Aorta (tissue), 5 donors: ENCODE measurements around the gene MID1IP1. TPM values are rescaled to one million over a fixed set of nuclear protein-coding genes. Genes with fewer than 3 reads are reported as not detected.

Source experiments
- ATAC-seq: fragments of 200-7000 bp; cut with Tn5 transposase; one replicate; pipeline ENCODE4 v1.9.1; 2022; ENCODE audit warnings: moderate library complexity; ENCODE audit not compliant: low FRiP score
- DNase-seq, 2 donors: peaks; one replicate each; pipeline ENCODE4 v3.0.0-alpha.2; 2020
- H3K27ac ChIP-seq, 2 donors: one replicate each; pipeline ENCODE4 v1.5.1; 2013; ENCODE audit warnings: low read length in 2 of 2, mild to moderate bottlenecking in 2 of 2, moderate library complexity in 2 of 2, control low read depth in 1 of 2, inconsistent platforms in 1 of 2, low read depth in 1 of 2
- H3K27me3 ChIP-seq, 2 donors: one replicate each; pipeline ENCODE4 v1.6.1; 2013; ENCODE audit warnings: control low read depth in 1 of 2, low read length in 1 of 2, mild to moderate bottlenecking in 1 of 2, moderate library complexity in 1 of 2; ENCODE audit not compliant: insufficient read depth in 2 of 2, control insufficient read depth in 1 of 2
- H3K36me3 ChIP-seq, 2 donors: one replicate each; pipeline ENCODE4 v1.6.1; 2013; ENCODE audit warnings: control low read depth in 1 of 2, low read length in 1 of 2, mild to moderate bottlenecking in 1 of 2; ENCODE audit not compliant: insufficient read depth in 2 of 2, control insufficient read depth in 1 of 2
- H3K4me1 ChIP-seq, 2 donors: one replicate each; pipeline ENCODE4 v1.6.1; 2013; ENCODE audit warnings: low read length in 2 of 2, control low read depth in 1 of 2, mild to moderate bottlenecking in 1 of 2, moderate library complexity in 1 of 2; ENCODE audit not compliant: insufficient read depth in 2 of 2, control insufficient read depth in 1 of 2
- H3K4me3 ChIP-seq, 2 donors: one replicate each; pipeline ENCODE4 v1.5.1; 2013; ENCODE audit warnings: low read length in 2 of 2, control low read depth in 1 of 2, mild to moderate bottlenecking in 1 of 2
- H3K9me3 ChIP-seq: one replicate; pipeline ENCODE4 v1.6.1; 2013; ENCODE audit warnings: mild to moderate bottlenecking, low read length; ENCODE audit not compliant: control insufficient read depth
- WGBS, 2 donors: extraction: QIAGEN DNeasy Blood & Tissue Kit; methylation state at CpG; one replicate each; pipeline ENCODE4 v1.1.7; 2013; 5-methylcytosine and 5-hydroxymethylcytosine counted together
- intact Hi-C, 2 donors: fragments of 100-400 bp; cut with DNase I; formaldehyde crosslinking; loops; one replicate each; pipeline versions ENCODE4 v1.14.2 to v1.15.0; 2022
- polyA plus RNA-seq, 2 donors: library from polyadenylated mRNA; stranded (reverse); fragments of 200-250 nt; gene quantifications; one replicate each; pipeline ENCODE4 v1.2.3, GENCODE V29; 2013
- total RNA-seq, 2 donors: library from RNA; stranded (reverse); fragmentation: NEBNext Ultra II Directional; extraction: Animal tissue kit (Norgen Biotek cat#: 25700); gene quantifications; one replicate each; pipeline ENCODE4 v1.2.1, GENCODE V29; 2021
- donor health status: healthy with polysubstance abuse.
- donor health status: Bipolar disorder and iron deficiency.
- donor health status: DM: no; HTN: no; CAD: no.
- donor health status: DM: no; HTN: no; CAD: no.
- donor health status: DM: yes; HTN: yes; CAD: no.

The MID1IP1 gene
- total and polyA plus RNA-seq, 4 donors = 24.4 to 34.0 (median 27.0) TPM

GRCh38 chrX:38806875-38807621 is 5.8 kb downstream of the MID1IP1 start:
- intact Hi-C loops = loop anchor here in 1 of 2 donors (10.0 kb wide), 1 partner anchor 178 kb away; no protein-coding TSS in a partner anchor
- H3K4me3 ChIP-seq = no peak overlapping the region
- 56 to 59% methylated on average over 7 of the region's 7 CpGs for WGBS, 2 donors

GRCh38 chrX:38807873-38808272 is 6.6 kb downstream of the MID1IP1 start:
- no peak for DNase-seq
- H3K4me1 ChIP-seq = no peaks in the 10 kb centered on the region
- no peaks in the 10 kb centered on the region for H3K9me3 ChIP-seq
- intact Hi-C loops = loop anchor here in 1 of 2 donors (10.0 kb wide), 1 partner anchor 177 kb away; no protein-coding TSS in a partner anchor
- no peaks in the 10 kb centered on the region for H3K27me3 ChIP-seq
- no peak overlapping the region for H3K27ac ChIP-seq
- no peaks in the 10 kb centered on the region for H3K36me3 ChIP-seq
- no peak overlapping the region for H3K4me3 ChIP-seq
- ATAC-seq = no peak

More at GRCh38 chrX:38806875-38807621, 5.8 kb downstream of the MID1IP1 start:
- no peaks in the 10 kb centered on the region for H3K4me1 ChIP-seq
- no peaks in the 10 kb centered on the region for H3K27me3 ChIP-seq
- DNase-seq = no peak
- H3K27ac ChIP-seq = no peak overlapping the region
- ATAC-seq = no peak
- no peaks in the 10 kb centered on the region for H3K36me3 ChIP-seq
- H3K9me3 ChIP-seq = no peaks in the 10 kb centered on the region

- H3K36me3 ChIP-seq = no peaks in the 10 kb centered on the region
- no peak overlapping the region for H3K27ac ChIP-seq
- ATAC-seq = no peak
- H3K9me3 ChIP-seq = no peaks in the 10 kb centered on the region
- H3K4me1 ChIP-seq = no peaks in the 10 kb centered on the region
- no peaks in the 10 kb centered on the region for H3K27me3 ChIP-seq
- DNase-seq = no peak
- WGBS, 2 donors = 12 to 23% methylated on average over 3 of the region's 3 CpGs
- no peak overlapping the region for H3K4me3 ChIP-seq
- intact Hi-C loops = no loop called here
Measured at GRCh38 chrX:38811515-38812243, 10.4 kb downstream of the MID1IP1 start.

- H3K36me3 ChIP-seq = no peaks in the 10 kb centered on the region
- no peaks in the 10 kb centered on the region for H3K27me3 ChIP-seq
- no peak overlapping the region for H3K27ac ChIP-seq
- no peak for ATAC-seq
- H3K4me1 ChIP-seq = no peaks in the 10 kb centered on the region
- intact Hi-C loops = no loop called here
- no peak for DNase-seq
- 71 to 77% methylated on average over 3 of the region's 3 CpGs for WGBS, 2 donors
- H3K4me3 ChIP-seq = no peak overlapping the region
- no peaks in the 10 kb centered on the region for H3K9me3 ChIP-seq
Measured at GRCh38 chrX:38816155-38816554, 14.9 kb downstream of the MID1IP1 start.

- Histone ChIP-seq H3K36me3 (no peaks in the 10 kb centered on the region), H3K4me3 (no peak overlapping the region), H3K4me1 (no peaks in the 10 kb centered on the region), H3K27me3 (no peaks in the 10 kb centered on the region), H3K27ac (no peak overlapping the region), H3K9me3 (no peaks in the 10 kb centered on the region)
- peak in 1 of 2 donors; percentile 66 for DNase-seq
- ATAC-seq = no peak
- 12 to 16% methylated on average over 2 of the region's 2 CpGs for WGBS, 2 donors
- intact Hi-C loops = no loop called here
Measured at GRCh38 chrX:38817004-38817703, 15.9 kb downstream of the MID1IP1 start.

- DNase-seq = no peak
- Histone ChIP-seq H3K4me1 (no peaks in the 10 kb centered on the region), H3K27me3 (no peaks in the 10 kb centered on the region), H3K36me3 (no peaks in the 10 kb centered on the region), H3K27ac (no peak overlapping the region), H3K4me3 (no peak overlapping the region), H3K9me3 (no peaks in the 10 kb centered on the region)
- no peak for ATAC-seq
- WGBS, 2 donors = 94 to 97% methylated on average over 1 of the region's 1 CpG
- intact Hi-C loops = no loop called here
Measured at GRCh38 chrX:38819163-38819562, 17.9 kb downstream of the MID1IP1 start.

- Histone ChIP-seq H3K4me1 (no peaks in the 10 kb centered on the region), H3K27me3 (no peaks in the 10 kb centered on the region), H3K36me3 (no peaks in the 10 kb centered on the region), H3K9me3 (no peaks in the 10 kb centered on the region), H3K27ac (no peak overlapping the region), H3K4me3 (no peak overlapping the region)
- intact Hi-C loops = no loop called here
- ATAC-seq = no peak
- WGBS, 2 donors = 70 to 98% methylated on average over 1 of the region's 1 CpG
- DNase-seq = no peak
Measured at GRCh38 chrX:38819709-38820108, 18.4 kb downstream of the MID1IP1 start.

GRCh38 chrX:38820751-38821150 is 19.5 kb downstream of the MID1IP1 start:
- no peak for DNase-seq
- intact Hi-C loops = no loop called here

More at GRCh38 chrX:38820751-38821150, 19.5 kb downstream of the MID1IP1 start:
- H3K36me3 ChIP-seq = no peaks in the 10 kb centered on the region
- WGBS, 2 donors = 56 to 60% methylated on average over 2 of the region's 2 CpGs
- no peak for ATAC-seq
- H3K9me3 ChIP-seq = no peaks in the 10 kb centered on the region
- H3K27ac ChIP-seq = no peak overlapping the region
- H3K4me1 ChIP-seq = no peaks in the 10 kb centered on the region
- H3K27me3 ChIP-seq = no peaks in the 10 kb centered on the region
- H3K4me3 ChIP-seq = no peak overlapping the region
